Osteoblast (primary cell): ENCODE data around the gene PARVG. TPM values are rescaled to one million over a fixed set of nuclear protein-coding genes. Genes with fewer than 3 reads are reported as not detected.
A peak's percentile ranks its signal among the peaks of the same experiment; 100 is the strongest.

Experiments
- DNase-seq: peaks from one replicate; pipeline ENCODE4 v3.0.0; 2011; ENCODE audit warnings: low spot score, mixed read lengths; ENCODE audit not compliant: insufficient read length; ENCODE audit errors: missing footprints
- H2AFZ ChIP-seq: 2 replicates; pipeline ENCODE4 v1.6.0; 2011; ENCODE audit warnings: mild to moderate bottlenecking, low read length
- H3K27ac ChIP-seq: 2 replicates; pipeline ENCODE4 v1.5.1; 2011; ENCODE audit warnings: mild to moderate bottlenecking, low read depth, low read length, moderate library complexity
- H3K27me3 ChIP-seq: 2 replicates; pipeline ENCODE4 v1.6.0; 2012; ENCODE audit warnings: mild to moderate bottlenecking, control low read depth, inconsistent platforms, low read length, moderate library complexity; ENCODE audit not compliant: insufficient read depth
- H3K36me3 ChIP-seq: 2 replicates; pipeline ENCODE4 v1.5.1; 2011; ENCODE audit warnings: mild to moderate bottlenecking, low read length, control low read depth, moderate library complexity; ENCODE audit not compliant: insufficient read depth
- H3K4me1 ChIP-seq: 2 replicates; pipeline ENCODE4 v1.5.1; 2011; ENCODE audit warnings: mild to moderate bottlenecking, low read length, control low read depth, moderate library complexity; ENCODE audit not compliant: insufficient read depth
- H3K4me2 ChIP-seq: 2 replicates; pipeline ENCODE4 v1.6.0; 2011; ENCODE audit warnings: mild to moderate bottlenecking, low read length; ENCODE audit not compliant: insufficient read depth
- H3K4me3 ChIP-seq: fragments of 200-600 bp; sonication (generic); 3 replicates; pipeline ENCODE4 v1.5.1; 2012; ENCODE audit warnings: mild to moderate bottlenecking, low read length, inconsistent platforms; ENCODE audit not compliant: insufficient read depth
- H3K79me2 ChIP-seq: 2 replicates; pipeline ENCODE4 v1.6.0; 2012; ENCODE audit warnings: mild to moderate bottlenecking, low read length, control low read depth, inconsistent platforms; ENCODE audit not compliant: insufficient read depth
- H3K9me3 ChIP-seq: 2 replicates; pipeline ENCODE4 v1.5.1; 2011; ENCODE audit warnings: low read depth, low read length, control low read depth
- H4K20me1 ChIP-seq: 2 replicates; pipeline ENCODE4 v1.6.0; 2012; ENCODE audit warnings: mild to moderate bottlenecking, low read length, control low read depth; ENCODE audit not compliant: insufficient read depth
- CTCF ChIP-seq: IDR thresholded peaks from 2 replicates; pipeline ENCODE4 v1.5.1; 2011; ENCODE audit warnings: mild to moderate bottlenecking, low read depth, low read length, moderate library complexity; ENCODE audit errors: extremely low read depth
- total RNA-seq: library from RNA; depleted of rRNA; stranded (reverse); fragments of >200 nt; gene quantifications from 2 replicates; pipeline ENCODE4 v1.2.3, GENCODE V29; 2012

PARVG gene
- total RNA-seq, 1 donor, result 1.1 TPM

GRCh38 chr22:44217346-44217745 lies 36.6 kb downstream of the PARVG start:
- H3K4me3 ChIP-seq, result no peak overlapping the region
- no peaks in the 10 kb centered on the region for H3K27me3 ChIP-seq
- peaks cover 5% of the 10 kb centered on the region for H3K4me1 ChIP-seq
- H3K36me3 ChIP-seq, result no peaks in the 10 kb centered on the region
- no peak overlapping the region for H3K4me2 ChIP-seq
- no peaks in the 10 kb centered on the region for H4K20me1 ChIP-seq
- no peaks in the 10 kb centered on the region for H3K9me3 ChIP-seq
- no peak for DNase-seq
- H3K79me2 ChIP-seq, result no peaks in the 10 kb centered on the region
- H3K27ac ChIP-seq, result no peak overlapping the region
- no peak overlapping the region for H2AFZ ChIP-seq
- no peak for TF ChIP-seq CTCF

GRCh38 chr22:44218071-44218470 lies 37.3 kb downstream of the PARVG start:
- peak; percentile 14 for DNase-seq
- Histone ChIP-seq H3K27me3 (no peaks in the 10 kb centered on the region), H3K79me2 (no peaks in the 10 kb centered on the region), H3K36me3 (no peaks in the 10 kb centered on the region), H4K20me1 (no peaks in the 10 kb centered on the region), H3K9me3 (no peaks in the 10 kb centered on the region), H2AFZ (no peak overlapping the region), H3K4me1 (no peaks in the 10 kb centered on the region), H3K4me3 (no peak overlapping the region), H3K27ac (no peak overlapping the region), H3K4me2 (no peak overlapping the region)
- no peak for TF ChIP-seq CTCF

- Histone ChIP-seq H3K27ac (no peak overlapping the region), H3K36me3 (no peaks in the 10 kb centered on the region), H4K20me1 (no peaks in the 10 kb centered on the region), H3K27me3 (no peaks in the 10 kb centered on the region), H3K4me2 (no peak overlapping the region), H2AFZ (no peak overlapping the region), H3K79me2 (no peaks in the 10 kb centered on the region), H3K9me3 (no peaks in the 10 kb centered on the region), H3K4me3 (no peak overlapping the region), H3K4me1 (no peaks in the 10 kb centered on the region)
- no peak for DNase-seq
- TF ChIP-seq CTCF, result no peak
Measured at GRCh38 chr22:44219101-44219870, 38.6 kb downstream of the PARVG start.

- Histone ChIP-seq H3K36me3 (no peaks in the 10 kb centered on the region), H3K27ac (no peak overlapping the region), H3K9me3 (no peaks in the 10 kb centered on the region), H3K4me2 (no peak overlapping the region), H4K20me1 (no peaks in the 10 kb centered on the region), H3K4me1 (no peaks in the 10 kb centered on the region), H3K27me3 (peaks cover 8% of the 10 kb centered on the region), H3K79me2 (no peaks in the 10 kb centered on the region), H3K4me3 (no peak overlapping the region), H2AFZ (no peak overlapping the region)
- TF ChIP-seq CTCF, result no peak
- DNase-seq, result no peak
Measured at GRCh38 chr22:44220727-44221680, 40.3 kb downstream of the PARVG start.
